Pulmonary artery endothelial cell (primary cell): ENCODE data around the gene HACD3. TPM values are rescaled to one million over a fixed set of nuclear protein-coding genes. Genes with fewer than 3 reads are reported as not detected.
"Not testable (repeated sequence)": the region's sequence is repeated elsewhere in the genome, so short reads cannot be mapped to it uniquely, and the experiment has no call there.

Experiments used
- DNase-seq: peaks from one replicate; pipeline ENCODE4 v3.0.0-alpha.2; 2011; ENCODE audit warnings: low read depth, low spot score
- total RNA-seq: library from RNA; depleted of rRNA; stranded (reverse); fragments of >200 nt; gene quantifications from 2 replicates; pipeline ENCODE4 v1.2.3, GENCODE V29; 2014

Gene HACD3
- total RNA-seq, 1 donor from 2014 or later = 88.2 TPM

DNA sequence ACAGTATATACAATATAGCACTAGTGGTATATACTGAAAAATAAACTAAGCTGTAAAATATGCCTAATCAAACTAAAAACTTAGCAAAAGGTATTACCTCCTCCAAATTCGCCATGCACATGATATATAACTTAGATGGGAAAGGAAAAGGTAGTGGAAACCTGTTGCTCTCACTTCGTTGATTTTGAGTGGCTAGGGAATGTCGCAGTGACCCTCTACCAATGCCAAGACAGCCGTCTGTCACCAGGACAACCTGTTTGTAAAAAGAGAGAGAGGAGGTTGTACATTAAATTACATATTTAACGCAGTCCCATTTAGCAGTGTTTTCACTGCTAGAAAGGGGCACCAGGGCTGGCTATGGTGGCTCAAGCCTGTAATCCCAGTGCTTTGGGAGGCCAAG is 69.4 kb downstream of the HACD3 start:
- DNase-seq = no peak

DNA sequence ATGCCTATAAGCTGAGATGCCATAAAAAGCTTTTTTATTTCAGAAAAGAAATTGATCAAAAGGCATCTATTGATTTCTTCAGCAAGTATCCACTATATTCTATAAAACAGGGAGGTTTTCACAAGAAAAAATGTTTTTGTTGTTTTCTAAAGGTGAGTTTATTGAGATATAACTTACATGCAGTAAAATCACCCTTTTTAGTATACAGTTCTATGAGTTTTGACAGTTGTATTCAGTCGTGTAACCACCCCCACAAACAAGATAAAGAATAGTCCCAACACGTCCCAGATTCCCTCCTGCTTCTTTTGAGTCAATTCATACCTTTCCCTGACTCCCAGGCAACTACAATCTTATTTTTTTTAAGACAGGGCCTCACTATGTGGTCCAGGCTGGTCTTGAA is 72.9 kb downstream of the HACD3 start:
- DNase-seq = no peak

DNA sequence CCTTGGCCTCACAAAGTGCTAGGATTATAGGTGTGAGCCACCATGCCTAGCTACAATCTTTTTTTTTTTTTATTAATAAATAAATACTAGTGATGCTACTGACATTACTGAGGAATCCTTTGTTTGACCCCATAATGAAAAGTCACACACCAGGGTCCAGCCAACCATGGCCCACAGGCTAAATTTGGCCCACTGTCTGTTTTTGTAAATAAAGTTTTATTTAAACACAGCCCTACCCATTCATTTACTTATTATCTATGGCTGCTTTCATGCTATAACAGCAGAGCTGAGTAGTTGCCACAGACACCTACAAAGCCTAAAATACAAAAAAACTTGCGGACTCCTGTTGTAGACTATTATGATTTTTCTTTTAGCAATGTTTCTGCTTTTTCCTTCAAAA is 73.3 kb downstream of the HACD3 start:
- no peak for DNase-seq

DNA sequence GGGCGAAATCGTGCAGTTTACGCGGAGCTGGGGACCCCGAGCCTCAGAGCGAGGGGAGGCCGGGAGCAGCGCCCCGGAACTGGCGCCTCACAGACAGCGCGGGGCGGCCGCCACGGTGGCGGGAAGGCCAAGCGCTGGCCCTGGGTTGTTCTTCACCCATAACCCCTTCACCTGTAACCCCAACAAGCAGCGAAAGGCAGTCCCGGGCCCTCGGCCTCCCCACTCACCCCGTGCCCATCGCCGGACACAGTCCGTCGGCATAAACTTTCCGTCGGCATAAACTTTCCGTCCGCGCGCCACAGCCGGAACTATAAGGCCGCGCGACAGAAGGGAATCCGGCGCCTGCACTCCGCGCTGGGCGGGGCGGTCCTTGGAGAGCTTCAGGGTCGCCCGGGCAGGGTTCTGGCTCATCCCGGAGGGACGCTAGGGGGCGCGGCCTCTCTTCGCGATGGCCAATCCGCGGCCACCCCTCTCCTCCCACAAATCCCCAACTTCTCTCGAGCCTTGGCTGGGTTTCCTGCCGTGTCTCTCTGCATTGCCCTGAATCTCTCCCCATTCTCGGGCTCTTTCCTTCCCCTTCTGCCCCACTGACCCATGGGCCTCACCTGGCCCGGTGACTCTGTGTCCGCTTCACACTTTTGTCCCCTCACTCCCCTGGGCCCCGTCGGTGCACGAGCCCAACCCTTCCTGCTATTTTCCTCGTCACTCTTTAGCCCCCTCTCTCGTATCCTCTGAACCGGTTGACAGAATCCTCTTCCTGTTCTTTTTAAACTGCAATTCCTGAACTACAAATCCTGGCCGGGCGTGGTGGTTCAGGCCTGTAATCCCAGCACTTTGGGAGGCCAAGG is 80.8 kb downstream of the HACD3 start, which contains the start of gene INTS14:
Gene INTS14 (minus strand): TSS at position 261 of the 848 bp plus-strand sequence. CDS start 3,751 bp downstream, outside the sequence.
- peak; percentile 88 for DNase-seq

DNA sequence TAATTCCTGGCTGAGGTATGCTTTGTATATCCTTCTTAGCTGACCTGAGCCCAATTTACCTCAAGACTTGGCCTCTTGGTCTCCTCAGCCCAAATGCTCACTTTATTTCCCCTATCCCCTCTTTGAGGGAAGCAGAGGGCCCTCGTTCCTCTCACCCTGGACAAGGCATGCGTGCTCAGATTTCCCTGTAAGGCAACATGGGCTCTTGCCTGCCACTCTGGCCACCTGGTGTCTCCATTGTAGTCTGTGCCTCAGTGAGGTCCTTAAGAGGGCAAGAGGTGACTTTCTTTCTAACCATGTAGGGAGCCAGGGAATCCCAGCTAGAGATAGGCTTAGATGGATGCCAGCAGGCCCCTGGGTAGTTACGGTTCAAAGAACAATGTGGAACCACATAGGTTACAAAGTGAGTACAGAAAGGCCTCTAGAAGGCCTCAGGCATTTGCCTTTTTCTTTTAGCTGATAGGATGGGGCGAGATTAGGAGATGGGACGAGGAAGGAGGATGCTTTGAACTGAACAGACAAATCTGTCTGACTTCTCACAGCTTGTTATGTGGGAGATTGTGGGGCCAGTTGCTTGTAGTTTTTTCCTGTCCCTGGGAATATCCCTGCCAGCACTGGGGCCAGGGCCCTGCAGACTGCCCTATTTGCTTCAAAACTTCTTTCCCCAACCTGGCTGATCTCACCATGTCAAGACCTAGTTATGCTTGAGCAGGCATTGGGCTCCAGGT is 81.8 kb downstream of the HACD3 start:
- no peak for DNase-seq

DNA sequence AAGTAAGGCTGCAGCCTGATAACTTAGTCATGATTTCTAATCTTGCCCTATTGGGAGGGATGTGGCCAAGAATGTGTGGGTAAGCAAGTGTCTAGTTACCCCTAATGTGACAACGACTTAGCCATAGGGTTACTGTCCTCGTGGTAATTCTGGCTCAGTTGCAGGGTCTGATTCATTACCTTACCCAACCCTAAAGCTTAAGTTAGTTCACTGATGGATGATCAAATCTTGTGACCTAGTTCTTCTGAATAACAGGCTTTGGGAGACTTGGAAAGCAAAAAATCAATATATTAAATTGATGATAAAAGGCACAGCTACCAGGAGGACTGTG is 82.3 kb downstream of the HACD3 start:
- DNase-seq = no peak

DNA sequence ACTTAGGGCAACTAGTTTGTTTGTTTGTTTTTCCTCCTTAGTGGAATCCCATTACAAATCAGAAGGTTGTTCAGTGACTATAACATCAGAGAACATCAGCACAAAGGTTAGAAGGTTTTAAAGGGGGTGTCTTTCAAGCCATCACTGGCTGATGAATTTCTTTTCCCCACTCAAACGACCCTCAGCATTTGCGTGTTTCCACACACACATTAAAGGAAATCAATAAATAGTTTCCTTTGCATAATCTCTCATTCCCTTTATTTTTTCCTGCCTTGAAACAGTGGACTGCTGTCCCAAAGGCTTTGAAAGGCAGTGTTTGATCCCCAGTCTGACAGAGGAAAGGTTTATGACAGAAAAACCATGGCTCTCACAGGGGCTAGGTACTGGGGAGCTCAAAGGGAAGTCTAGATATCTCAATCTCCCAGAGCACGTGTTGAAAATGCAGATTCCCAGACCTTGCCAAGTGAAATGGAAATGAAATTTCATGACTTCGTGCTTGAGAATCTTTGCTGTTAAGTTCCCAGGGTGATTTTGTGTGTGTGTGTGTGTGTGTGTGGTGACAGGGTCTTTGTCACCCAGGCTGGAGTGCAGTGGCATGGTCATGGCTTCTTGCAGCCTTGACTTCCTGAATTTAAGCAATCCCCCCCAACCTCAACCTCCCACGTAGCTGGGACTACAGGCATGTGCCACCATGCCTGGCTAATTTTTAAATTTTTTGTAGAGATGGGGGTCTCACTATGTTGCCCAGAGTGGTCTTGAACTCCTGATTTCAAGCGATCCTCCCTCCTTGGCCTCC is 82.9 kb downstream of the HACD3 start:
- no peak for DNase-seq

DNA sequence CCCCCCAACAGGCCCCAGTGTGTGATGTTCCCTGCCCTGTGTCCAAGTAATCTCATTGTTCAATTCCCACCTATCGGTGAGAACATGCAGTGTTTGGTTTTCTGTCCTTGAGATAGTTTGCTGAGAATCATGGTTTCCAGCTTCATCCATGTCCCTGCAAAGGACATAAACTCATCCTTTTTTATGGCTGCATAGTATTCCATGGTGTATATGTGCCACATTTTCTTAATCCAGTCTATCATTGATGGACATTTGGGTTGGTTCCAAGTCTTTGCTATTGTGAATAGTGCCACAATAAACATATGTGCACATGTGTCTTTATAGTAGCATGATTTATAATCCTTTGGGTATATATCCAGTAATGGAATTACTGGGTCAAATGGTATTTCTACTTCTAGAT is 85.6 kb downstream of the HACD3 start:
- DNase-seq = not testable (repeated sequence)

DNA sequence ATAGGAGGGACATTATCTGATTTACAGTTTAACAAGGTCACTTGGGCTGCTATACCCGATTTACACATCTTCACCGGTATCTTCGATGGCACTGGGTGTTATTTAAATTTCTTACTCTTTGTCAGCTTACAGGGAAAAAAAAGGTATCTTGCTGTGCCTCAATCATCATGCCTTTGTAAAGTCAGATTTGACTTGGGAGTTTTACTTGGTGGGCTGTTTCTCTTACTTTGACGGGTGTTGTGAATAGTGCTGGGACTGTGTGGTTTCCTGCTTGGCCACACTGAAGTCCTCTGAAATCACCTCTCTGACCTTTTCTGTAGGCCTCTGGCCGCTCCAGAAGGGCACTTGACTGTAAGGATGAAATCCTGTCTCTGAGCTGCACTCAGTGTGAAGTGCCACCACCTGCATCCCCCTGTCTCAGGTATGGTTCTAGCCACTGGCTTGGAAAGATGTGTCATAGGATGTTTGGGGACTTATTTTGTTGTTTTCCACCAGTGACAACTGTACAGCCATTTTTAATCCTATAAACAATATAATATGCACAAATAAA is 88.4 kb downstream of the HACD3 start:
- no peak for DNase-seq

DNA sequence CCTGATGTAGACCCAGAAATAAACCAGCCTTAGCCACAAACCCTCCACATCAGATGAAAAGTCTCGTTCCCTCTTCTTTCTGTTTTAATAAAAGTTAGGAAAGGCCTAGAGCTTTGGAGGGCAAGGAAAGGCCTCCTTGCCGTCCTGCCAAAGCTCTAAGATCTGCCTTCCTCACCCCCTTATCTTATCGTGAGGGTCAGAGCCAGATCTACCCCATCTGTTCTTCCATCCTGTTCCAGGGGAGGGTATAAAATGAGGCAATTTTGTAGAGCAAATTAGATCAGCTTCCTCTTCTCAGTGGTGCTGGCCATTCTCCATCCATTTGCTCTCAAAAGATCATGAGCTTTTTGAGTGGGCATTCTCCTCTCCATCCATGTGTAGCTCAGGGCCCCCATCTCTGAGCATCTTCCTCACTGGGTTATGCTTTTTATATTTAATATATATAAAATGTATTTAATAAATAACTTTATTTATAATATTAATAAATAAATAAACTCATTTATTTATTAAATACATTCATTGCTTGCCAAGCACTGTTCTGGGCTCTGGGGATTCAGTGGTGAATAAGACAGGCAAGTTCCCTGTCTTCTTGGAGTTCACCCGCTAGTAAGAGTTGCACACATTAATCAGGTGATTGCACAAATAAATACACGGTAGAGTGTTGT is 89.5 kb downstream of the HACD3 start:
- DNase-seq = no peak

DNA sequence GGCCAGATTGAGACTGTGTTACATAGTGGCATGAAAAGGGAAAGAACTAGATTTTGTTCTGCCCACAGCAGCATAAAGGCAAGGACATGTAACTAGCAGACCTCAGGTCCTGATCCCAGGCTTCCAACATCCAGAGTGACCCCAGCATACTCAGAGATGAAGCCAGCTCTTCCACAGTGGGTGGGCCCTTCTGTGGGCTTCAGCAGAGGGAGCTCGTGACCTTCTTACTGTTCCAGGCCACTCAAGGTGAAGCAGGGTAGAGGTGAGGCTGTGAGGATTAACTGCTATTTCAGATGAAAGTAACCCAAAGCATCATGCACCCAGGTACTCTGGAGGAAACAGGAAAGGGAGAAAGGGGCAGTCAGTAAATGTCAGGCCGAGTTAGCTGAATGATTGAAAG is 90.6 kb downstream of the HACD3 start:
- no peak for DNase-seq

DNA sequence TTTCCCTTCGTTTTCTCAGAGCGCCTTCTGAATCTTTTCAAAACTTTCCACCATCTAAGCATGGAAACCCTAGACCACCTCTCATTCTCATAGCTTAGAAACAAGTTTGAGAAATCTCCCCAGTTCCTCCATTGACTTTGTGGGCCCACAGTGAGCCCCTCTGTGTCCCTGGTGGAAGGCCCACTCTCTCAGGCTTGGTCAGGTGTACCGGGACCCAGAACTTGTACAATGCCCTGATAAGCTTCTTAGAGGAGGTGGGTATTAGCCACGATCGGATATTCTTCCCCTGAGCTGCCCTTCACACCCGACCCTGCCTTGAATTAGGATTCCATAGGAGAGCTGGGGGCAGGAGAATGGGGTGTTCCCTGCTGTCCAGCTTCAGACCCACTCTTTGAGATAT is 91.4 kb downstream of the HACD3 start, which contains the start of gene SLC24A1:
Gene SLC24A1 (plus strand): TSS at position 301 of the 400 bp plus-strand sequence. CDS start 2,143 bp downstream, outside the sequence.
- DNase-seq = no peak

DNA sequence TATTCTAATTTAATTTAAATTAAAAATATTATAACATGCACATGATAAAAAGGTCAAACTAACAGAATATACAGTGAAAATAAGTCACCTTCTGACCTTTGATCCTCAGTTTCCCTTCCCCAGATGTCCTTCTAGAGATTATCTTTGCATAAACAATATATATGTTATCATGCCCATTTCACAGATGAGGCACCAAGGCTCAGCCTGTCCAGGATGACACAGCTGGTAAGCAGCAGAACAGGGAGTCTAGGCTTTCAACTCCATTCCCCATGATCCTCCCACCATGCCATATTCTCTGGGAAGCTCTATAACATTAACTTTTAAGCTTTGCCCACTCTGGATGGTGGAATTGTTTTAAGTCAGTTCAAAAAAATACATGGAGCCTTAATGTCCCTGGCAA is 92.8 kb downstream of the HACD3 start:
- DNase-seq = no peak

DNA sequence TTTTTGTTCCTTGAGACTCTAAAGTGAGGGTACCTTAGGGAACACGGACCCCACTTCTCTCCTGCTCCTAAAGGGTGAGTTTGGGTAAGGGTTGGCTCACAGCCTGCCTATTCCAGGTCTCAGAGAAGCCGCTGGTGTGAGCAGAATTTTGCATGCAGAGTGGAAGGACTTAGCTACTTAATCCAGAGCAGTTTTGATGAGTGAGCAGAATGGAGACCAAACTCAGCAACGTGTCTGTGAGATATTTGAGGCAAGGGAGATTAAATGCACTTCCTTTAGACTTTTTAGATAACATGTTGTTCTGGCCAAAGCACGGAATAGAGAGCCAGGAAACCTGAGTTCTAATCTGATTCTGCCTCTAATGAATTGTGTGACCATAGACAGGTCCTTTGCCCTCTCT is 96.6 kb downstream of the HACD3 start:
- no peak for DNase-seq

Other genes starting within 250 kb of the HACD3 start
- gene PARP16, start 243.6 kb upstream of the HACD3 start, total RNA-seq = 1.8 and 2.1 TPM in 2 replicates
- not detected in 2 replicates for gene RNU5A-1, start 234.4 kb upstream of the HACD3 start, total RNA-seq
- not detected in 2 replicates for gene RNU5B-1, start 225.8 kb upstream of the HACD3 start, total RNA-seq
- not detected in 2 replicates for gene IGDCC3, start 152.5 kb upstream of the HACD3 start, total RNA-seq
- under 0.01 TPM in 1 of 2 replicates, not detected in the other for gene IGDCC4, start 107.5 kb upstream of the HACD3 start, total RNA-seq
- gene DPP8, start 12.8 kb upstream of the HACD3 start, total RNA-seq = 53.8 and 62.8 TPM in 2 replicates
- gene INTS14, start 80.7 kb downstream of the HACD3 start, total RNA-seq = 32.2 and 43.5 TPM in 2 replicates
- 2.7 and 4.4 TPM in 2 replicates for gene SLC24A1, start 91.5 kb downstream of the HACD3 start, total RNA-seq